ENCODE results near the gene GRIA4.
A peak's percentile ranks its signal among the peaks of the same experiment; 100 is the strongest.
"Not testable (repeated sequence)": the region's sequence is repeated elsewhere in the genome, so short reads cannot be mapped to it uniquely, and the experiment has no call there.

Gene GRIA4

GRCh38 chr11:106001304-106002012, 391.6 kb downstream of the GRIA4 start:
- Mint-ChIP-seq H3K27ac (no peak overlapping the region), H3K4me1 (peaks cover 18 to 35% of the 10 kb centered on the region in 2 donors), H3K9me3 (peaks cover 14 to 23% of the 10 kb centered on the region in 2 donors), H3K27me3 (no peaks in the 10 kb centered on the region), H3K36me3 (peaks cover 64 to 83% of the 10 kb centered on the region in 2 donors), H3K4me3 (no peak overlapping the region)
- DNase-seq (no peak), ATAC-seq (replicated peaks) (peak in 1 of 2 donors; percentile 34)

- not testable (repeated sequence) for H3K27me3 Mint-ChIP-seq; H3K27ac Mint-ChIP-seq; H3K4me3 Mint-ChIP-seq; DNase-seq; ATAC-seq (replicated peaks)
- H3K36me3 Mint-ChIP-seq = peaks cover 71 to 85% of the 10 kb centered on the region in 2 donors
- H3K4me1 Mint-ChIP-seq = peaks cover 12 to 29% of the 10 kb centered on the region in 2 donors
- H3K9me3 Mint-ChIP-seq = peaks cover 11 to 23% of the 10 kb centered on the region in 2 donors
These were observed 393.2 kb downstream of the GRIA4 start for GRCh38 chr11:106003094-106003493.

- Mint-ChIP-seq H3K27me3 (no peaks in the 10 kb centered on the region), H3K27ac (no peak overlapping the region), H3K4me3 (no peak overlapping the region), H3K36me3 (peaks cover 41 to 54% of the 10 kb centered on the region in 2 donors), H3K4me1 (peaks cover 9 to 28% of the 10 kb centered on the region in 2 donors), H3K9me3 (no peaks in the 10 kb centered on the region)
- ATAC-seq (replicated peaks) = no peak
- DNase-seq = no peak
These were observed 401.6 kb downstream of the GRIA4 start for GRCh38 chr11:106011481-106011880.

GRCh38 chr11:106012744-106013143, 402.9 kb downstream of the GRIA4 start:
- ATAC-seq (replicated peaks) = no peak
- peaks cover 10 to 30% of the 10 kb centered on the region in 2 donors for H3K4me1 Mint-ChIP-seq
- no peak overlapping the region for H3K27ac Mint-ChIP-seq

GRCh38 chr11:106014035-106014434, 404.2 kb downstream of the GRIA4 start:
- Mint-ChIP-seq H3K36me3 (peaks cover 23 to 38% of the 10 kb centered on the region in 2 donors), H3K27me3 (no peaks in the 10 kb centered on the region), H3K27ac (no peak overlapping the region), H3K4me3 (no peak overlapping the region), H3K9me3 (no peaks in the 10 kb centered on the region), H3K4me1 (peaks cover 12 to 34% of the 10 kb centered on the region in 2 donors)
- DNase-seq = no peak
- no peak for ATAC-seq (replicated peaks)

More at GRCh38 chr11:106012744-106013143, 402.9 kb downstream of the GRIA4 start:
- no peak for DNase-seq
- H3K27me3 Mint-ChIP-seq = no peaks in the 10 kb centered on the region
- peaks cover 29 to 43% of the 10 kb centered on the region in 2 donors for H3K36me3 Mint-ChIP-seq
- no peak overlapping the region for H3K4me3 Mint-ChIP-seq
- no peaks in the 10 kb centered on the region for H3K9me3 Mint-ChIP-seq

- H3K9me3 Mint-ChIP-seq = no peaks in the 10 kb centered on the region
These were observed 404.7 kb downstream of the GRIA4 start for GRCh38 chr11:106014620-106015019.

GRCh38 chr11:106015066-106015465, 405.2 kb downstream of the GRIA4 start:
- DNase-seq (no peak), ATAC-seq (replicated peaks) (no peak)
- Mint-ChIP-seq H3K4me1 (peaks cover 13 to 35% of the 10 kb centered on the region in 2 donors), H3K4me3 (no peak overlapping the region), H3K27me3 (no peaks in the 10 kb centered on the region), H3K9me3 (no peaks in the 10 kb centered on the region), H3K36me3 (peaks cover 18 to 37% of the 10 kb centered on the region in 2 donors), H3K27ac (no peak overlapping the region)

More at GRCh38 chr11:106014620-106015019, 404.7 kb downstream of the GRIA4 start:
- Mint-ChIP-seq H3K27ac (no peak overlapping the region), H3K27me3 (no peaks in the 10 kb centered on the region), H3K36me3 (peaks cover 22 to 37% of the 10 kb centered on the region in 2 donors), H3K4me1 (peaks cover 14 to 35% of the 10 kb centered on the region in 2 donors), H3K4me3 (no peak overlapping the region)
- DNase-seq (no peak), ATAC-seq (replicated peaks) (no peak)

GRCh38 chr11:106017093-106017492, 407.2 kb downstream of the GRIA4 start:
- Mint-ChIP-seq H3K9me3 (no peaks in the 10 kb centered on the region), H3K4me3 (no peak overlapping the region), H3K27ac (no peak overlapping the region), H3K4me1 (peaks cover 19 to 43% of the 10 kb centered on the region in 2 donors), H3K36me3 (peaks cover 11 to 34% of the 10 kb centered on the region in 2 donors), H3K27me3 (no peaks in the 10 kb centered on the region)
- ATAC-seq (replicated peaks) = no peak
- no peak for DNase-seq

GRCh38 chr11:106021181-106021966, 411.5 kb downstream of the GRIA4 start:
- peaks cover 8 to 23% of the 10 kb centered on the region in 2 donors for H3K36me3 Mint-ChIP-seq
- DNase-seq = no peak
- H3K4me3 Mint-ChIP-seq = peak overlapping the region; percentile 91
- H3K9me3 Mint-ChIP-seq = peaks cover 0 to 4% of the 10 kb centered on the region in 2 donors
- peaks cover 23 to 47% of the 10 kb centered on the region in 2 donors for H3K4me1 Mint-ChIP-seq
- ATAC-seq (replicated peaks) = no peak
- peak overlapping the region; percentile 94 for H3K27ac Mint-ChIP-seq
- peaks cover 0 to 3% of the 10 kb centered on the region in 2 donors for H3K27me3 Mint-ChIP-seq

- ATAC-seq (replicated peaks) (peak; percentile 95 to 97), DNase-seq (peak; percentile 98)
- H3K4me3 Mint-ChIP-seq = peak within 1 kb of the TSS; percentile 91
- peaks cover 2 to 4% of the 10 kb centered on the region in 2 donors for H3K9me3 Mint-ChIP-seq
- H3K27me3 Mint-ChIP-seq = peaks cover 0 to 11% of the 10 kb centered on the region in 2 donors
- peaks cover 8 to 21% of the 10 kb centered on the region in 2 donors for H3K36me3 Mint-ChIP-seq
- peak within 1 kb of the TSS; percentile 94 for H3K27ac Mint-ChIP-seq
- H3K4me1 Mint-ChIP-seq = peaks cover 22 to 44% of the 10 kb centered on the region in 2 donors
These were observed 412.3 kb downstream of the GRIA4 start, which contains the start of gene MSANTD4 for GRCh38 chr11:106021967-106022794. TSS of gene MSANTD4 (minus strand) at chr11:106022240. CDS start at chr11:106010917, 11,323 bp downstream.

- ATAC-seq (replicated peaks) (no peak), DNase-seq (no peak)
- H3K4me1 Mint-ChIP-seq = peaks cover 22 to 44% of the 10 kb centered on the region in 2 donors
- peak overlapping the region; percentile 94 for H3K27ac Mint-ChIP-seq
- peaks cover 4% of the 10 kb centered on the region in 2 donors for H3K9me3 Mint-ChIP-seq
- H3K27me3 Mint-ChIP-seq = peaks cover 0 to 17% of the 10 kb centered on the region in 2 donors
- peaks cover 8 to 21% of the 10 kb centered on the region in 2 donors for H3K36me3 Mint-ChIP-seq
- H3K4me3 Mint-ChIP-seq = peak overlapping the region; percentile 91
These were observed 413.0 kb downstream of the GRIA4 start for GRCh38 chr11:106022795-106023275.

- H3K27me3 Mint-ChIP-seq = peaks cover 29 to 59% of the 10 kb centered on the region in 2 donors
- no peak for DNase-seq
These were observed 420.7 kb downstream of the GRIA4 start for GRCh38 chr11:106030609-106031008.

GRCh38 chr11:106031202-106031810, 421.4 kb downstream of the GRIA4 start:
- ATAC-seq (replicated peaks) (no peak), DNase-seq (no peak)
- no peak overlapping the region for H3K4me3 Mint-ChIP-seq
- no peaks in the 10 kb centered on the region for H3K36me3 Mint-ChIP-seq
- H3K4me1 Mint-ChIP-seq = no peaks in the 10 kb centered on the region
- peaks cover 0 to 4% of the 10 kb centered on the region in 2 donors for H3K9me3 Mint-ChIP-seq
- H3K27me3 Mint-ChIP-seq = peaks cover 36 to 64% of the 10 kb centered on the region in 2 donors
- H3K27ac Mint-ChIP-seq = no peak overlapping the region

More at GRCh38 chr11:106030609-106031008, 420.7 kb downstream of the GRIA4 start:
- Mint-ChIP-seq H3K4me3 (no peak overlapping the region), H3K4me1 (no peaks in the 10 kb centered on the region), H3K36me3 (no peaks in the 10 kb centered on the region), H3K27ac (no peak overlapping the region), H3K9me3 (peaks cover 0 to 4% of the 10 kb centered on the region in 2 donors)
- no peak for ATAC-seq (replicated peaks)

Measured in stimulated activated naive B cell treated with anti-CD40 and anti-IgM and Interleukin-4, amounts not matched to agents 10 μg/mL and 1 μg/mL and 100 μg/mL, for 72 hours (primary cell).